ENCODE measurements around the gene CEL.

GRCh38 chr9:133112663-133113026, 50.9 kb downstream of the CEL start:
- TF ChIP-seq CTCF (IDR thresholded peaks at IDR 0.05 in 8 of 11, conservative IDR thresholded peaks at IDR 0.05 in 3 of 11) (no peak), POLR2AphosphoS5 (IDR thresholded peaks at IDR 0.05) (peak; percentile 69 to 87 (median 80))

Measured in spleen (tissue), 7 donors.